ENCODE results near the gene NID2.

NID2 gene

DNA sequence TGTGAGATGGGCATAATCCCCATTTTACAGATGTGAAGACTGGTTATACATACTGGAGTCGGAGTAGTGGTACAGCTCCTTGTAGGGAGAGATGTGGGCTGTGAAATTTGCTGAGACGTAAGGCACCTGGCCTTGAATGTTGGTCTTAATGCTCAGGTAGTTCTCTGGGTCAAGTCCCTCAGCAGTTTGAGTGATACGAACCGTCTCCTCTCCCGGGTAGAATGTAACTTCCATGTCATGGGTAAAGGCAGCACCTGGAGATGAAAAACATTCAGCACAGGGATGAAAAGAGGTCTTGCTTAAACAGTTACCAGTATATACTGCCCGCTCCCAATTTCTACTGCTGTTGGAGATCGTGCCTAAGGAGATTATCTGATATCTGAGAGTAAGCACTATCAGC lies 28.3 kb downstream of the NID2 start:
- TF ChIP-seq TAF1 (IDR thresholded peaks at IDR 0.05; ENCODE audit: low read depth, low read length) = no peak
- no peak for TF ChIP-seq PAX5 (IDR thresholded peaks at IDR 0.05; ENCODE audit: insufficient read depth, low read length, severe bottlenecking)
- no peak for TF ChIP-seq POU2F2 (IDR thresholded peaks at IDR 0.05; ENCODE audit: low read depth, low read length)
- no peak for TF ChIP-seq POLR2AphosphoS5 (IDR thresholded peaks at IDR 0.05; ENCODE audit: low read depth, low read length)
- TF ChIP-seq POLR2A (IDR thresholded peaks at IDR 0.05; ENCODE audit: low read depth, low read length) = no peak
- TF ChIP-seq SPI1 (IDR thresholded peaks at IDR 0.05; ENCODE audit: low read depth, low read length) = no peak
- no peak for DNase-seq (ENCODE audit: insufficient read length, low spot score)
- FAIRE-seq = no peak

GRCh38 chr14:52039124-52039815 lies 29.6 kb downstream of the NID2 start:
- FAIRE-seq (no peak), DNase-seq (ENCODE audit: insufficient read length, low spot score) (no peak)

GRCh38 chr14:52033101-52033642 lies 35.7 kb downstream of the NID2 start:
- no peak for DNase-seq (ENCODE audit: insufficient read length, low spot score)
- FAIRE-seq = no peak
- TF ChIP-seq POU2F2 (IDR thresholded peaks at IDR 0.05; ENCODE audit: low read depth, low read length) = no peak
- no peak for TF ChIP-seq SPI1 (IDR thresholded peaks at IDR 0.05; ENCODE audit: low read depth, low read length)
- TF ChIP-seq TAF1 (IDR thresholded peaks at IDR 0.05; ENCODE audit: low read depth, low read length) = no peak
- TF ChIP-seq POLR2AphosphoS5 (IDR thresholded peaks at IDR 0.05; ENCODE audit: low read depth, low read length) = no peak
- no peak for TF ChIP-seq PAX5 (IDR thresholded peaks at IDR 0.05; ENCODE audit: insufficient read depth, low read length, severe bottlenecking)
- no peak for TF ChIP-seq POLR2A (IDR thresholded peaks at IDR 0.05; ENCODE audit: low read depth, low read length)

More at GRCh38 chr14:52039124-52039815, 29.6 kb downstream of the NID2 start:
- TF ChIP-seq SPI1 (IDR thresholded peaks at IDR 0.05; ENCODE audit: low read depth, low read length) (no peak), PAX5 (IDR thresholded peaks at IDR 0.05; ENCODE audit: insufficient read depth, low read length, severe bottlenecking) (no peak), POLR2A (IDR thresholded peaks at IDR 0.05; ENCODE audit: low read depth, low read length) (no peak), TAF1 (IDR thresholded peaks at IDR 0.05; ENCODE audit: low read depth, low read length) (no peak), POU2F2 (IDR thresholded peaks at IDR 0.05; ENCODE audit: low read depth, low read length) (no peak), POLR2AphosphoS5 (IDR thresholded peaks at IDR 0.05; ENCODE audit: low read depth, low read length) (no peak)

GRCh38 chr14:52032204-52032801 lies 36.6 kb downstream of the NID2 start:
- no peak for DNase-seq (ENCODE audit: insufficient read length, low spot score)

GRCh38 chr14:52031781-52032180 lies 37.1 kb downstream of the NID2 start:
- FAIRE-seq (no peak), DNase-seq (ENCODE audit: insufficient read length, low spot score) (no peak)
- no peak for TF ChIP-seq POLR2AphosphoS5 (IDR thresholded peaks at IDR 0.05; ENCODE audit: low read depth, low read length)
- TF ChIP-seq PAX5 (IDR thresholded peaks at IDR 0.05; ENCODE audit: insufficient read depth, low read length, severe bottlenecking) = no peak
- TF ChIP-seq SPI1 (IDR thresholded peaks at IDR 0.05; ENCODE audit: low read depth, low read length) = no peak
- TF ChIP-seq POU2F2 (IDR thresholded peaks at IDR 0.05; ENCODE audit: low read depth, low read length) = no peak

More at GRCh38 chr14:52032204-52032801, 36.6 kb downstream of the NID2 start:
- no peak for TF ChIP-seq POLR2A (IDR thresholded peaks at IDR 0.05; ENCODE audit: low read depth, low read length)
- FAIRE-seq = no peak

GRCh38 chr14:52029881-52030280 lies 39.0 kb downstream of the NID2 start:
- TF ChIP-seq PAX5 (IDR thresholded peaks at IDR 0.05; ENCODE audit: insufficient read depth, low read length, severe bottlenecking) = no peak
- no peak for TF ChIP-seq POLR2A (IDR thresholded peaks at IDR 0.05; ENCODE audit: low read depth, low read length)
- TF ChIP-seq TAF1 (IDR thresholded peaks at IDR 0.05; ENCODE audit: low read depth, low read length) = no peak
- no peak for TF ChIP-seq POU2F2 (IDR thresholded peaks at IDR 0.05; ENCODE audit: low read depth, low read length)
- no peak for TF ChIP-seq POLR2AphosphoS5 (IDR thresholded peaks at IDR 0.05; ENCODE audit: low read depth, low read length)
- no peak for TF ChIP-seq SPI1 (IDR thresholded peaks at IDR 0.05; ENCODE audit: low read depth, low read length)
- FAIRE-seq = no peak
- no peak for DNase-seq (ENCODE audit: insufficient read length, low spot score)

DNA sequence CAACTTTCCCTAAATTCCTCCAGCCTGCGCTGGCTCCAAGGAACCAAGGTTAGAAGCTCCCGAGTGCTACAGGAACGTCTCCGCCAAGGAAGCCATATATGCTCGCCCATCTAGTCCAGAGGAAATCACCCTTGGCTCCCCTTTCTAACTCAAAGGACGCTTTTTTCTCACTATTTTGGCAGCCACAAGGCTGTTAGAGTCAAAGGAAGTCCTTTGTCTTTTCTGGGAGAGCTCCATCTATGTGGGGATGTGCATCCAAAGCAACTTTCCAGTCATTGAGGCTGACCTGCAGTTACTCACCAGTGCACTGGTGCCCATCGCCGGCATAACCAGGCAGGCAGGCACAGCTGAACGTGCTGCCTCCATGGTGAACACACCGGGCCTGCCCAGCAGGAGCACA lies 42.0 kb downstream of the NID2 start:
- FAIRE-seq (no peak), DNase-seq (ENCODE audit: insufficient read length, low spot score) (no peak)
- no peak for TF ChIP-seq TAF1 (IDR thresholded peaks at IDR 0.05; ENCODE audit: low read depth, low read length)
- no peak for TF ChIP-seq SPI1 (IDR thresholded peaks at IDR 0.05; ENCODE audit: low read depth, low read length)
- TF ChIP-seq POLR2AphosphoS5 (IDR thresholded peaks at IDR 0.05; ENCODE audit: low read depth, low read length) = no peak
- no peak for TF ChIP-seq PAX5 (IDR thresholded peaks at IDR 0.05; ENCODE audit: insufficient read depth, low read length, severe bottlenecking)
- no peak for TF ChIP-seq POLR2A (IDR thresholded peaks at IDR 0.05; ENCODE audit: low read depth, low read length)
- TF ChIP-seq POU2F2 (IDR thresholded peaks at IDR 0.05; ENCODE audit: low read depth, low read length) = no peak

GRCh38 chr14:52026017-52026660 lies 42.7 kb downstream of the NID2 start:
- no peak for FAIRE-seq
- DNase-seq (ENCODE audit: insufficient read length, low spot score) = no peak
- no peak for TF ChIP-seq POU2F2 (IDR thresholded peaks at IDR 0.05; ENCODE audit: low read depth, low read length)
- no peak for TF ChIP-seq PAX5 (IDR thresholded peaks at IDR 0.05; ENCODE audit: insufficient read depth, low read length, severe bottlenecking)
- TF ChIP-seq POLR2AphosphoS5 (IDR thresholded peaks at IDR 0.05; ENCODE audit: low read depth, low read length) = no peak
- TF ChIP-seq SPI1 (IDR thresholded peaks at IDR 0.05; ENCODE audit: low read depth, low read length) = no peak
- TF ChIP-seq TAF1 (IDR thresholded peaks at IDR 0.05; ENCODE audit: low read depth, low read length) = no peak

- FAIRE-seq (no peak), DNase-seq (ENCODE audit: insufficient read length, low spot score) (no peak)
- TF ChIP-seq POLR2AphosphoS5 (IDR thresholded peaks at IDR 0.05; ENCODE audit: low read depth, low read length) = no peak
Measured at GRCh38 chr14:52025310-52025709, 43.5 kb downstream of the NID2 start.

DNA sequence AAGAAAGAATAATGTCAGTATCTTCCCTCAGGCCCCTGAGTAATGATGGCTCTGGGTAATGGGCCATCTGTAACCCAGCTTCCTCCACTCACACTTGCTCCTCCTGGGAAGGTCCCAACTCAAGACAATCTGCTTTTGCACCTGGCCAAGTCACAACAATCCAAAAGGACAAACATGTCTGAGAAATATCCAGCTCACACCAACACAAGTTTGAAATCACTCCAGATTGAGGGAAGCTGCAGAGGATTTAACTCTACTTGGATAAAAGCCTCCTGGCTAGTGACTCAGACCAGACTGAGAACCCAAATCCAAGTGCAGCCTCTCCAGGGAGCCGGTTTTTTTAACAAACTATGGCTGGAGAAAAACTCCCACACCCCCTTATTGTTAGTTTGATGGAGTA lies 45.3 kb downstream of the NID2 start:
- DNase-seq (ENCODE audit: insufficient read length, low spot score) (no peak), FAIRE-seq (no peak)
- TF ChIP-seq POU2F2 (IDR thresholded peaks at IDR 0.05; ENCODE audit: low read depth, low read length) (no peak), TAF1 (IDR thresholded peaks at IDR 0.05; ENCODE audit: low read depth, low read length) (no peak), PAX5 (IDR thresholded peaks at IDR 0.05; ENCODE audit: insufficient read depth, low read length, severe bottlenecking) (no peak), POLR2AphosphoS5 (IDR thresholded peaks at IDR 0.05; ENCODE audit: low read depth, low read length) (no peak), POLR2A (IDR thresholded peaks at IDR 0.05; ENCODE audit: low read depth, low read length) (no peak)

Measured in GM12891 (cell line).